Hematopoietic multipotent progenitor cell (in vitro differentiated cells): ENCODE results near the gene PRRT1B. TPM values are rescaled to one million over a fixed set of nuclear protein-coding genes. Genes with fewer than 3 reads are reported as not detected.

Experiments used
- DNase-seq, 3 donors: peaks; one replicate each; pipeline ENCODE4 v3.0.0-alpha.2; 2011 to 2015; ENCODE audit warnings: low read depth in 2 of 3, low spot score in 2 of 3
- total RNA-seq: library from RNA; depleted of rRNA; stranded (reverse); fragments of >200 nt; gene quantifications from one replicate; pipeline ENCODE4 v1.2.3, GENCODE V29; 2012

The PRRT1B gene
- total RNA-seq, 1 donor = not detected

DNA sequence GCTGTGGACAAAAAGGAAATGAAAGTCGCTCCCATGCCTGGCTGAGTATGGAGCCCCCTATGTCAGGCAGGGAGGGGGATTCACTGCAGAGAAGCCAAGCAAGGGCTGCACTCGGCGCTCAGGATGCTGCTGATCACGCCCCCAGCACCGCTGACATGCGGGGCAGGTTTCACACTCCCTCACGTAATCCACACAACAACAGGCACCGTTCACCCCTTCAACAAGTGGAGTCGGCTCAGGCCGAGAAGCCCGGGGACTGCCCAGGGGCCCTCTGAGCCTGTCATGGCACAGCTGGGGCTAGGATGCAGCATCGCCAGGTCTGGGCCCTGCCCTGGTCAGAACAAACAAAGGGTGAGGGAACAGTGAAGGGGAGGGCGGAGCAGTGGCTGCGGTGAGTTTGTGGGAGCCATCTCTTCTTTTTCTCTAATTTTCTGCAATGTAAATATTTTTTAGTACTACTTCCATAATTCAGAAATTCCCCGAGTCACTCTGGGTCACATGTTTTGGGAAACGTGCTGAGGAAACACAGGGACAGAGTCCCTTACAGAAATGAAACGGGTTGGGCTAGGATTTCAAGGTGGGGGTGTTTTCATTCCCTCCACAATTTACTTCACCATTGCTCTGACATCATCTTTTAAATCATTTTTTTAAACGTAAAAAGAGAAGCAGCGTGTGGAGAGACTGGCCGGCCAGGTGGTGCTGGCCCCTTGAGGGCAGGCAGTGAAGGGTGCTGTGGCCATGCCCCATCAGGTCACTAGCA is 49.8 kb downstream of the PRRT1B start:
- DNase-seq = no peak

DNA sequence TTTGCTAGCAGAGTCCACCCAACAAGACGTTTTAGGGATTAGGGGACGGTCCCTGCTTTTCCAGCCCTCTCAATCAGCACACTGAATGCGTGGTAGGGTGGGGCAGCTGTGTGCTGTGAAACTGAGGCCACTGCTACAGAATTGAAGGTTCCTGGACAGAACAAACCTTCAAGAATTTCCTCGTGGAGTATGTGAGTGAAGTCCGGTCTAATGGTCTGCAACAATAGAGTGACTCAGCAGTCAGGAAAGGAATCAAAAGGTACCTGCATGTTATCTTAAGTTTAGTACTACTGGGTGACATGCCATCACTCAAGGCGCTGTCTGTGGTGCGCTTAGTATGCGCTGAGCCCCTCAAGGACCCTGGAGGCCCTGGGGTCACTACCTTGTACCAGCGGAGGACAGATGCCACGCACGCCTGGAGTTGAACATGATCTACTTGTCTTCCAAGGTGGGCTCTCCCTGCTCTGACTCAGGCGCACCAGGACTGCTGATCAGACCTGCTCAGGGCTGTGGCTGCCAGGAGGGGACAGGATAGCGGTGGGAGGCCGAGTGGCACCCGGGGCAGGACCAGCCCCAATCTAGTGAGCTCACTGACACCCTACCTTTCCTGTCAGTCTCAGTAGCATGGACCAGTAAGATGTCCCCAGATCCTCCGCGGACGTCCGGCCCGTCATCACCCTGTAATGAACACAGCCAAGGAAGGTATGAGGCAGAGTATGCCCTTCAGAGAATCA is 50.5 kb downstream of the PRRT1B start:
- DNase-seq = no peak

DNA sequence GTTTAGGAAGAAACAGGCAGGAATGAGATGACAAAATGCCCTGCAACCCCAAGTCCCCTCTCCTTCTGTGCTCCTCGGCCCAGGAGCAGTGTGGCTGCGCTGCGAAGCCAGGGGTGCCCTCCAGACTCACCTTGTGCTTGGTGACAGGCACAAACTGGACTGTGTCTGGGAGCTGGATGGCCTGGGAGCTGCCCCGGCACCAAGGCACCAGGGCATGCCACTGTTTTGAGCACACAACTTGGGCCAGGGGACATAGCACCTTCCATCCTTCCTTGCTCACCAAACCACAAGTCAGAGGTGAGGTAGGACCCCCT is 51.1 kb downstream of the PRRT1B start:
- no peak for DNase-seq

DNA sequence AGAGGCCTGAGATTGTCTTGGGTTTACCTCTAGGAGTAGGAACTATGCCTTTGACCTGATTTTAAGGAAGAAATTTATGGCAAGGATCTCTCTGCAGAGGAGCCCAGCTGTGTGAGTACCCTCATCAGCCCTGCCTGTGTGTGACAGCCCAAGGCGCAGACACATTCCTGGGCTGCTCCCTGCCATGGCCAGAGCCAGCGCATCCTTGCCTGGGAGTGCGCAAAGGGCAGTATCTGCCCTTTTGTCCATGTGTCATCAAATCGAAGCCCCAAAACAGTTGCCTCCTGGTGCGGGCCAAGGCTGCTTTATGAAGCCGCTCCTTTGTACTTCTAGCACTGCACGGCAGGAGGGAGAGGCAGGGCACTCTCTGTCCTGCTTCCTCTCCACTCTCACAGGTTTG is 51.9 kb downstream of the PRRT1B start:
- DNase-seq = no peak

DNA sequence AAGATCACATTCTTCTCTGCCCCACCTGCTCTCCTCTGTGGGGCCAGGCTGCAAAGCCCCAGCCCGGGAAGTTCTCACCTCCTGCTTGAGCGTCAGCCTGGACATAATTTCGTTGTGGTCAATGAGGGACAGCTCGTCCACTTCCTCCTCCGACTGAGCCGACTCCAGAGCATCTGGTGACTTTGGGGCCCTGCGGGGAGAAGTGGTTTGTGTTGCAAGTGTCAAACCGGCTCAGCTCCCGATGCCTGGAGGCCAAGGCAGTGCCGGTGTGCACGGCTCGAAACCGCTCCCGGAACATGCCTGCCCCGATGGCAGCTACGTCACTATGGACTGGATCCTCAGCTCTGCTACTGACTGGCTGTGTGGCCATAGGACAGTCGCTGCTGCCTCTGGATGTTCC is 52.8 kb downstream of the PRRT1B start:
- DNase-seq = peak in 1 of 3 donors; percentile 42

DNA sequence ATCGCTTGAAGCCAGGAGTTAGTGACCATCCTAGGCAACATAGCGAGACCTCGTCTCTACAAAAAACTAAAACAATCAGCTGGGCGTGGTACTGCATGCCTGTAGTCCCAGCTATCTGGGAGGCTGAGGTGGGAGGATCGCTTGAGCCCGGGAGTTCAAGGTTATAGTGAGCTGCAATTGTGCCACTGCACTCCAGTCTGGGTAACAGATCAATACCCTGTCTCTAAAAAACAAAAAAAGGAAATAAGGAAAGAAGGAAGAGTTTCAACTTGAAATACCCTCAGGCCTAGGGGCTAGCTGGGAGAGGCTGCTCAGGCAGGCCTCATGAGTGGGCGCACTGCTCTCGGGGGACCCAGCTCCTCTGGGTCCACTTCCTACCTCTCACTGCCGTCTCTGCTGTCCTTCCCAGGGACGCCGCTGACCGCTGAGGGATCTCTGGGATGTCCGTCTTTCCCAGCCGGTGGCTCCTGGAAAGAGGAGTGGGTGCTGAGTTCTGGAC is 56.4 kb downstream of the PRRT1B start:
- DNase-seq = no peak

DNA sequence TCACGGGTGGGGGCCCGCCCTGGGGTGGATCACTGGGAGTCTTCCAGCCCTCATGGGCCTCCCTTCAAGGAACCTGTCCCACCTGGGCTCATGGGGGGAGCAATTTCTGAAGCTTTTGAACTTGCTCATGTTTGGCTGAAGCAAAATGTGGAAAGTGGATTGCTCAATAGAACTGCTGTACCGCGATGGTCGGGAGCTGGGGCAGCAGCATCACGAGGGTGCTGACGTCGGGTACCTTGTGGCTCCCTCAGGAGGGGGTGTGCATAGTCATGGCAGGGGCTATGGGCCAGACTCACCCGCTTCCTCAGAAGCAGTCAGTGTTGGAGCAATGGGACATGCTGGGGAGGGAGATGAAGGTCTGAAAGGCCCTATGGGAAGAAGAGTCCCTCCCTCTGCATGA is 57.9 kb downstream of the PRRT1B start:
- no peak for DNase-seq

DNA sequence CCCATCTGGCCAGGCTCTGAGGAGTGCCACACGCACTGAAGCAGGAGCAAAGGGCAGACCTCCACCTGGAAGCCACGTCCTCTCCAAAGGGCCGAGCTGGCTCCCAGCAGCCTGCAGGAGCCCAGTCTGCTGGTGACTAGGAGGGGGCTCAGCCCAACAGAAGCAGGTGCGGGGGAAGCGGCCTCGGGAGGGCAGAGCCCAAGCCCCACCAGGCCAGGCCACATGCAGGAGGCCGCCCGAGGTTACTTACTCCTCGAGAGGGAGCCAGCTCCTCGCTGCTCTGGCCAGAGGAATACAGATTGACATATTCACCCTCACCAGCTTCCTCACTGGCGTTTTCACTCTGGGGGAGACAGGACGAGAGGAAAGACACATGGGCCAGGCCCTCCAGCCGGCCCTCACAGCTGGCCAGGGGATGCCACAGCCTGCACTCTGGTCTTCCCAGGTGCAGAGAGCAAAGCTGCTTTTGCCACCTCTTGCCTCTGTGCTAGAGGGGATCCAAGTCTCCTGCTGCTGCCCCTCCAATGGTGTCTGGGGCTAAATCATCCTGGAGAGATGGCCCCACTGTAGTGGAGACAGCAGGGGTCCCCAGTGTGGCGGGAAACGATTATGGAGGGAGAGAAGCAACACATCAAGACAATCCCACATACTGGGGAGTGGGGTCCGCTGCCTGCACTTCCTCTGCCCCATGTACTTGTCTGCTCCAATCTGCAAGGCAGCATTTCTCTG is 58.6 kb downstream of the PRRT1B start:
- no peak for DNase-seq

DNA sequence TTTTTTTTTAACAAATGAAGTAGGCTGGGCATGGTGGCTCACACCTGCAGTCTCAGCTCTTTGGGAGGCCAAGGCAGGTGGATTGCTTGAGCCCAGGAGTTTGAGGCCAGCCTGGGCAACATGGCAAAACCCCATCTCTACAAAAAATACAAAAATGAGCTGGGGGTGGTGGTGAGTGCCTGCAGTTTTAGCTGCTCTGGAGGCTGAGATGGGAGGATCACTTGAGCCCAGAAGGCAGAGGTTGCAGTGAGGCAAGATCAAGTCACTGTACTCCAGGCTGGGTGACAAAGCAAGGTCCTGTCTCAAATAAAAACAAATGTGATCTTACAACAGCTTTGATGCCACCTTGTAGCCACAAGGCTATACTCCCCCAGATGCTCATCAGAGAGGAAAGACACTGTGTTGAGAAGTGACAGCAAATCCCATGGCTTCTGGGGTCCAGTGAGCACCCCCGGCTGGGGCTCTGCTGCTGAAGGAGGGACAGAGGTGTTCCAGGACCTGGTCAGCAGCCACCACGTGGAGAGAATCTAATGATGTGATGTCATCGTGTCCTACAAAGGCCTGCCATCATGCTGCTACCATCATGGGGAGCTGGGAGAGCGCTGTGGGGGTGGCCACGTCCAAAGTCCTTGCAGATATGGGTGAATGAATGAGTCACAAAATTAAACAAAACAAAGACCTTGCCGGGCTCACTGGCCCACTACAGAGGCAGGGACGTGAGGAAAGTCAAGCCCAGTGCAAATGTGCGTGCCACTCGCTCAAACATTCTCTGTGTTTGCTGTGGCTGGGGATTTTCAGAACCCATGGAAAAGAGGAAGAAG is 60.7 kb downstream of the PRRT1B start:
- DNase-seq = no peak

DNA sequence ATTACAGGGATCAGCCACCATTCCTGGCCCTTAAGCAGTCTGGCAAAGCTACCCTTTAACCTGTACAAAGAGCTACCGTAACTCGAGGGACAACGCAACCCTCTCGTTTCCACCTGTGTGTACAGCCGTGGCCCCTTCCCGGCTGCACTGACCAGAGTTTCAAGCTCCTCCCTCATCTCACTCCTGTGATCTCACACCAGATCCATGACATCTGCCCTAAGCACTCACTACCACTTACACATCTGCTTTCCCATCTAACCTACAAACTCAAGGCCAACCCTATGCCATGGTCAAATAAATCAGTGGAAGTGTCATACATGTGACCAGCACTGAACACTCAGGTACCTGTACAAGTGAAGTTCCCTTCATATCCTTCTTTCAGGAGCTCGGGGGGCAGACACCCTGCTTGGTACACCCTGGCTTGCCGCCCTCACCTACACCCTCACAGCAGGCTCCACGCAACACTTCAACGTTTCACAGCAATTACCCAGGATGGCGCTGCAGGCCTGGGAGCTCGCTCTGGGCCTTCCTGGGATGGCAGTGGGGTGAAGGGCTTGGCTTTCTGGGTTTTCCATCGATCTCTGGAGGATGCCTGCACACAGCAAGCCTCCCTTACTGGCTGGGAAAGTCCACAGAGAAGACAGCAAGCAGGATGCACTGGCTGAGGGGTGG is 61.7 kb downstream of the PRRT1B start:
- no peak for DNase-seq

DNA sequence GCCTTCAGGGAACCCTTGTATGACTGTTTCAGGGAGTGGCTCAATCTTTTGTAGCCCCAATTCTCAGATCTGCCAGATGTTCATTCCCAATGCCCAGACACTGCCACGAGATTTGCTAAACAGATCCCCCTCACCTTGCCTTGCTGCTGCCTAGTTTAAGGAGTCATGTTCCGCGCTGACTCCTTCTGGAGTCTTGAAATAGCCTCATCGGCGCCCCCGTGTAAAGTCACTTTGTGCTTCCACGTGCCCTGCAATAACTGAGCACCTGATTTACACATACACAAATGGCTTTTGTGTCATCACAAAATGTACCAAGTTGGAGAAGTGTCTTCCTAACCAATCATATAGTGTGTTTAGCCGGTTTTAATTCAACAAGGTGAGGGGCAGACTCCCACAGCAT is 62.3 kb downstream of the PRRT1B start:
- DNase-seq = no peak

DNA sequence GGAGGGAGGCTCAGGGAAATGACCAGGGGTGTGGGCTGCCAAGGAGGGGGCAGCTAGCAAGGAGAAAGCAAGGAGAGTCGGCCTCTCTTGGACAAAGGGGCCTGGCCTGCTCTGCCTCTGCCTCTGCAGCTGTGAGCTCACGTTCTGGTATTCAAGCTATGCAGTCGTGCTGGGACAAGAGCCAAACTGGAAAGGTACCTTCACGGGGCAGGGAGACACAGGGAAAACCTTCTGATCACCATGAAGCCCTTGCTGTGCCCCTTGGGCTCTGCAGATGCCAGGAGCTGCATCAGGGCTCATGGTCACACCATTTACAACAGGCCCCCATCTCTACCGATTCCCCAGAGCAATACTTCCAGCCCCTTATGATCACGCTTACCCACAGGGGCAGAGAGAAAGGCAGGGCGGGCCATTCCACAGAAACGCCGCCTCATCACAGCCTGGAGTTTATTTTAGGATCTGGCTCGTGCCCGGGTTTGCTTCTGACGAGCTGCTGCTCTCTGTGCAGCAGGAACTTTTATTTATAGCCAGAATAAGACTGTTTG is 63.2 kb downstream of the PRRT1B start:
- DNase-seq = no peak

Other genes starting within 250 kb of the PRRT1B start
- gene PRRC2B, start 151.4 kb upstream of the PRRT1B start, total RNA-seq = 82.9 TPM
- gene POMT1, start 42.6 kb upstream of the PRRT1B start, total RNA-seq = 36.9 TPM
- 22.4 TPM for gene UCK1, start 14.3 kb upstream of the PRRT1B start, total RNA-seq
- gene RAPGEF1, start 194.6 kb downstream of the PRRT1B start, total RNA-seq = 26.1 TPM